PC-3 (cell line): ENCODE measurements around the gene NTMT2. TPM values are rescaled to one million over a fixed set of nuclear protein-coding genes. Genes with fewer than 3 reads are reported as not detected.

ENCODE experiments used
- ATAC-seq: fragments of 200-7000 bp; cut with Tn5 transposase; 2 replicates; pipeline ENCODE4 v1.9.1; 2020; ENCODE audit warnings: mild to moderate bottlenecking, moderate library complexity
- BruUV-seq: library from RNA; stranded (reverse); fragments of 400-500 nt; replicated peaks from 2 replicates; lab custom pipeline; 2021; lab: Mats Ljungman, UMichigan
- CTCF ChIA-PET: fragments of 300-600 bp; sonication (Branson Sonifier 250); formaldehyde crosslinking; loops from one replicate; lab custom pipeline; 2022; ENCODE audit warnings: antibody characterized with exemption; lab: Charles Lee
- POLR2A ChIA-PET: fragments of 300-600 bp; sonication (Branson Sonifier 250); formaldehyde crosslinking; loops from one replicate; lab custom pipeline; 2022; ENCODE audit warnings: antibody characterized with exemption; ENCODE audit not compliant: unreplicated experiment; lab: Charles Lee
- DNase-seq: peaks from one replicate; pipeline ENCODE4 v3.0.0-alpha.2; 2015
- H2AFZ ChIP-seq: fragments of 300-600 bp; sonication (generic); 2 replicates; pipeline ENCODE4 v1.6.0; 2016; ENCODE audit warnings: antibody characterized with exemption, low read length
- H3F3A ChIP-seq: fragments of 300-600 bp; sonication (generic); one replicate; pipeline ENCODE4 v1.6.0; 2017; ENCODE audit warnings: antibody characterized with exemption, low read length, control low read depth, mild to moderate bottlenecking; ENCODE audit not compliant: unreplicated experiment
- H3K27ac ChIP-seq: fragments of 300-600 bp; sonication (generic); 2 replicates; pipeline ENCODE4 v1.5.1; 2016; ENCODE audit warnings: mild to moderate bottlenecking, low read length
- H3K27me3 ChIP-seq: fragments of 300-600 bp; sonication (generic); 2 replicates; pipeline ENCODE4 v1.6.1; 2016; ENCODE audit warnings: low read length, mixed read lengths
- H3K36me3 ChIP-seq: fragments of 300-600 bp; sonication (generic); 2 replicates; pipeline ENCODE4 v1.6.1; 2016; ENCODE audit warnings: low read depth, mixed run types, low read length, mixed read lengths
- H3K4me1 ChIP-seq: fragments of 300-600 bp; sonication (generic); 2 replicates; pipeline ENCODE4 v1.5.1; 2016; ENCODE audit warnings: low read length; ENCODE audit not compliant: insufficient read depth
- H3K4me2 ChIP-seq: fragments of 300-600 bp; sonication (generic); 2 replicates; pipeline ENCODE4 v1.6.0; 2016; ENCODE audit warnings: low read length
- H3K4me3 ChIP-seq: fragments of 300-600 bp; sonication (generic); 2 replicates; pipeline ENCODE4 v1.5.1; 2016; ENCODE audit warnings: mild to moderate bottlenecking, low read length, mixed read lengths
- H3K79me2 ChIP-seq: fragments of 300-600 bp; sonication (generic); 2 replicates; pipeline ENCODE4 v1.6.1; 2017; ENCODE audit warnings: low read length, mixed read lengths
- H3K9ac ChIP-seq: fragments of 300-600 bp; sonication (generic); 2 replicates; pipeline ENCODE4 v1.6.0; 2016; ENCODE audit warnings: mild to moderate bottlenecking, low read length
- H3K9me2 ChIP-seq: fragments of 300-600 bp; sonication (generic); replicated peaks from 2 replicates; pipeline ENCODE4 v1.6.1; 2016; ENCODE audit warnings: mixed run types, low read length, mixed read lengths
- H3K9me3 ChIP-seq: fragments of 300-600 bp; sonication (generic); 2 replicates; pipeline ENCODE4 v1.6.1; 2016; ENCODE audit warnings: low read length, mixed read lengths
- H4K20me1 ChIP-seq: fragments of 300-600 bp; sonication (generic); 2 replicates; pipeline ENCODE4 v1.6.1; 2016; ENCODE audit warnings: low read length, mixed read lengths
- EZH2phosphoT487 ChIP-seq: fragments of 300-600 bp; sonication (generic); IDR thresholded peaks from 2 replicates; pipeline ENCODE4 v1.6.1; 2018; ENCODE audit warnings: mild to moderate bottlenecking, antibody characterized with exemption, low read length, borderline replicate concordance
- intact Hi-C: fragments of 100-400 bp; cut with micrococcal nuclease; formaldehyde crosslinking; loops from 2 replicates; pipeline ENCODE4 v1.9.0; 2023
- microRNA-seq: library from miRNA; unstranded; fragments of <30 nt; microRNA quantifications from one replicate; pipeline ENCODE4 v1.1.0, GENCODE V29; 2020; ENCODE audit not compliant: unreplicated experiment
- total RNA-seq: library from RNA; depleted of rRNA; stranded (reverse); fragments of >200 nt; gene quantifications from 2 replicates; pipeline ENCODE4 v1.2.3, GENCODE V29; 2014; rRNA removed
- TF ChIP-seq, protein P1 (sequence below): fragments of 300-600 bp; sonication (generic); conservative IDR thresholded peaks from 2 replicates; pipeline ENCODE4 v1.5.1; 2017; ENCODE audit warnings: antibody characterized with exemption, low read depth, mild to moderate bottlenecking, low read length

The NTMT2 gene
- total RNA-seq, 1 experiment from 2014 or later: not detected

DNA sequence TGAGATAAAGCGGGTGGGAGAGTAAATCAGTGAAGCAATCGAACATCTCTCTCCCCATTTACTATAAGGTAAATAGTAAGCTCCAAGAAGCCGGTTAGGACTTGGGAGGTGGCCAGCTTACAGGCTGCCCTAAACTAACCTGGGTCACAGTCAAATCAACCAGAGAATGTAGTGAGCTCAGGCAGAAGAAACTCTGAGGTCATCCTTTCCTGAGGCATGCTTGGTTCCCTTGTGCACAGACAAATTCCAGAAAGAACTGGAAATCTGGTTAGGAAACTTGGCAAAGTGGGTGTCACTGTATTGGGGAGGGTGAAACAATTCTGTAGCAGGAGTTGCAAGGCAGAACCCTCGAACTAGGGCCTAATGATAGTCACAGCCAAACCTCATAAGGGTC lies 72.5 kb downstream of the NTMT2 start:
- intact Hi-C loops: no loop called here
- ATAC-seq (no peak), DNase-seq (no peak)
- no peaks in the 10 kb centered on the region for H3F3A ChIP-seq
- H3K36me3 ChIP-seq: no peaks in the 10 kb centered on the region
- H3K9me3 ChIP-seq: no peaks in the 10 kb centered on the region
- no peaks in the 10 kb centered on the region for H3K9me2 ChIP-seq
- no peaks in the 10 kb centered on the region for H3K4me1 ChIP-seq
- peaks cover 26% of the 10 kb centered on the region for H3K27me3 ChIP-seq
- no TSS peak for BruUV-seq
- H3K4me2 ChIP-seq: no peak overlapping the region
- ChIA-PET POLR2A (no interaction called here), CTCF (no interaction called here)
- no peak overlapping the region for H2AFZ ChIP-seq
- no peak overlapping the region for H3K4me3 ChIP-seq
- H3K27ac ChIP-seq: no peak overlapping the region
- H3K79me2 ChIP-seq: no peaks in the 10 kb centered on the region
- H3K9ac ChIP-seq: no peak overlapping the region
- no peaks in the 10 kb centered on the region for H4K20me1 ChIP-seq
- TF ChIP-seq EZH2phosphoT487: no peak
- TF ChIP-seq, protein P1, sequence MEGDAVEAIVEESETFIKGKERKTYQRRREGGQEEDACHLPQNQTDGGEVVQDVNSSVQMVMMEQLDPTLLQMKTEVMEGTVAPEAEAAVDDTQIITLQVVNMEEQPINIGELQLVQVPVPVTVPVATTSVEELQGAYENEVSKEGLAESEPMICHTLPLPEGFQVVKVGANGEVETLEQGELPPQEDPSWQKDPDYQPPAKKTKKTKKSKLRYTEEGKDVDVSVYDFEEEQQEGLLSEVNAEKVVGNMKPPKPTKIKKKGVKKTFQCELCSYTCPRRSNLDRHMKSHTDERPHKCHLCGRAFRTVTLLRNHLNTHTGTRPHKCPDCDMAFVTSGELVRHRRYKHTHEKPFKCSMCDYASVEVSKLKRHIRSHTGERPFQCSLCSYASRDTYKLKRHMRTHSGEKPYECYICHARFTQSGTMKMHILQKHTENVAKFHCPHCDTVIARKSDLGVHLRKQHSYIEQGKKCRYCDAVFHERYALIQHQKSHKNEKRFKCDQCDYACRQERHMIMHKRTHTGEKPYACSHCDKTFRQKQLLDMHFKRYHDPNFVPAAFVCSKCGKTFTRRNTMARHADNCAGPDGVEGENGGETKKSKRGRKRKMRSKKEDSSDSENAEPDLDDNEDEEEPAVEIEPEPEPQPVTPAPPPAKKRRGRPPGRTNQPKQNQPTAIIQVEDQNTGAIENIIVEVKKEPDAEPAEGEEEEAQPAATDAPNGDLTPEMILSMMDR: no peak

Small RNAs within 50 kb of the gene (microRNA-seq; reads per million reads assigned to microRNA genes)
- not detected for gene MIR3119-1
- not detected for gene MIR3119-2

Other genes with a start within 250 kb of the NTMT2 start
- gene KIFAP3, start 71.3 kb upstream of the NTMT2 start, total RNA-seq: 5.1 and 6.9 TPM in 2 replicates